ENCODE measurements around the gene C10orf143.
"Not testable (repeated sequence)": the region's sequence is repeated elsewhere in the genome, so short reads cannot be mapped to it uniquely, and the experiment has no call there.

Gene C10orf143

GRCh38 chr10:130108146-130108545 is 2.5 kb downstream of the C10orf143 start:
- H3K27me3 ChIP-seq (ENCODE audit: control insufficient read depth, insufficient read depth, low read length); H3K4me3 ChIP-seq (ENCODE audit: low read length); H3K36me3 ChIP-seq (ENCODE audit: control insufficient read depth, insufficient read depth, low read length); H3K9ac ChIP-seq (ENCODE audit: low read length); H3K27ac ChIP-seq (ENCODE audit: low read depth, low read length): not testable (repeated sequence)
- H3K4me1 ChIP-seq (ENCODE audit: control insufficient read depth, insufficient read depth, low read length): peaks cover 12% of the 10 kb centered on the region

- H3K27me3 ChIP-seq (ENCODE audit: control insufficient read depth, insufficient read depth, low read length): no peaks in the 10 kb centered on the region
Measured at GRCh38 chr10:130105724-130106123, 4.9 kb downstream of the C10orf143 start.

GRCh38 chr10:130099344-130099743 is 11.3 kb downstream of the C10orf143 start:
- H3K4me1 ChIP-seq (ENCODE audit: control insufficient read depth, insufficient read depth, low read length): no peaks in the 10 kb centered on the region
- no peak overlapping the region for H3K9ac ChIP-seq (ENCODE audit: low read length)
- H3K27ac ChIP-seq (ENCODE audit: low read depth, low read length): no peak overlapping the region

More at GRCh38 chr10:130105724-130106123, 4.9 kb downstream of the C10orf143 start:
- Histone ChIP-seq H3K36me3 (ENCODE audit: control insufficient read depth, insufficient read depth, low read length) (no peaks in the 10 kb centered on the region), H3K9ac (ENCODE audit: low read length) (no peak overlapping the region), H3K4me1 (ENCODE audit: control insufficient read depth, insufficient read depth, low read length) (peaks cover 12% of the 10 kb centered on the region), H3K27ac (ENCODE audit: low read depth, low read length) (no peak overlapping the region), H3K4me3 (ENCODE audit: low read length) (no peak overlapping the region)

DNA sequence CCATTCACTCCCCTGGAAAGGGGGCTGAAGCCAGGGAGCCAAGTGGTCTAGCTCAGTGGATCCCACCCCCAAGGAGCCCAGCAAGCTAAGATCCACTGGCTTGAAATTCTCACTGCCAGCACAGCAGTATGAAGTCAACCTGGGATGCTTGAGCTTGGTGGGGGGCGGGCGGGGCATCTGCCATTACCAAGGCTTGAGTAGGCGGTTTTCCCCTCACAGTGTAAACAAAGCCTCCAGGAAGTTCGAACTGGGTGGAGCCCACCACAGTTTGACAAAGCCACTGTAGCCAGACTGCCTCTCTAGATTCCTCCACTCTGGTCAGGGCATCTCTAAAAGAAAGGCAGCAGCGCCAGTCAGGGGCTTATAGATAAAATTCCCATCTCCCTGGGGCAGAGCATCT is 20.1 kb downstream of the C10orf143 start:
- H3K27me3 ChIP-seq (ENCODE audit: control insufficient read depth, insufficient read depth, low read length); H3K9ac ChIP-seq (ENCODE audit: low read length); H3K27ac ChIP-seq (ENCODE audit: low read depth, low read length); H3K4me3 ChIP-seq (ENCODE audit: low read length); H3K4me1 ChIP-seq (ENCODE audit: control insufficient read depth, insufficient read depth, low read length); H3K36me3 ChIP-seq (ENCODE audit: control insufficient read depth, insufficient read depth, low read length): not testable (repeated sequence)

More at GRCh38 chr10:130099344-130099743, 11.3 kb downstream of the C10orf143 start:
- H3K4me3 ChIP-seq (ENCODE audit: low read length): no peak overlapping the region
- no peaks in the 10 kb centered on the region for H3K36me3 ChIP-seq (ENCODE audit: control insufficient read depth, insufficient read depth, low read length)
- H3K27me3 ChIP-seq (ENCODE audit: control insufficient read depth, insufficient read depth, low read length): no peaks in the 10 kb centered on the region

DNA sequence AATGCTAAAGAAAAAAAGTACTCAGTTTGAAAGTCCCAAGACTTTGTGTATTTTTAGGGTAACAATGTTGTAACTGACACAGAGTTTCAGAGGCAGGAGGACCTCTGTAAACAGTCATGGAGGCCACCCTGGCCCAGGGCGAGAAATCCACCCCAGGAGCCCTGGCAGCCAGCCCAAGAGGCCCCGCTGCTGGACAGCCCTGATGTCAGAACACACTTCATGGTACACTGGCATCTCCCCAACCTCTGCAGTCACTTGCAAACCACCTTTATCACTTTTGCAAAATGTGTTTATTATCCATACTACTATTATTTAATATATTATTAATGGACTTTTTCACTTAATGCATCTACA is 30.2 kb downstream of the C10orf143 start:
- H3K4me1 ChIP-seq (ENCODE audit: control insufficient read depth, insufficient read depth, low read length): no peaks in the 10 kb centered on the region
- no peak overlapping the region for H3K27ac ChIP-seq (ENCODE audit: low read depth, low read length)
- H3K27me3 ChIP-seq (ENCODE audit: control insufficient read depth, insufficient read depth, low read length): no peaks in the 10 kb centered on the region
- H3K4me3 ChIP-seq (ENCODE audit: low read length): no peak overlapping the region
- H3K36me3 ChIP-seq (ENCODE audit: control insufficient read depth, insufficient read depth, low read length): no peaks in the 10 kb centered on the region
- H3K9ac ChIP-seq (ENCODE audit: low read length): no peak overlapping the region

DNA sequence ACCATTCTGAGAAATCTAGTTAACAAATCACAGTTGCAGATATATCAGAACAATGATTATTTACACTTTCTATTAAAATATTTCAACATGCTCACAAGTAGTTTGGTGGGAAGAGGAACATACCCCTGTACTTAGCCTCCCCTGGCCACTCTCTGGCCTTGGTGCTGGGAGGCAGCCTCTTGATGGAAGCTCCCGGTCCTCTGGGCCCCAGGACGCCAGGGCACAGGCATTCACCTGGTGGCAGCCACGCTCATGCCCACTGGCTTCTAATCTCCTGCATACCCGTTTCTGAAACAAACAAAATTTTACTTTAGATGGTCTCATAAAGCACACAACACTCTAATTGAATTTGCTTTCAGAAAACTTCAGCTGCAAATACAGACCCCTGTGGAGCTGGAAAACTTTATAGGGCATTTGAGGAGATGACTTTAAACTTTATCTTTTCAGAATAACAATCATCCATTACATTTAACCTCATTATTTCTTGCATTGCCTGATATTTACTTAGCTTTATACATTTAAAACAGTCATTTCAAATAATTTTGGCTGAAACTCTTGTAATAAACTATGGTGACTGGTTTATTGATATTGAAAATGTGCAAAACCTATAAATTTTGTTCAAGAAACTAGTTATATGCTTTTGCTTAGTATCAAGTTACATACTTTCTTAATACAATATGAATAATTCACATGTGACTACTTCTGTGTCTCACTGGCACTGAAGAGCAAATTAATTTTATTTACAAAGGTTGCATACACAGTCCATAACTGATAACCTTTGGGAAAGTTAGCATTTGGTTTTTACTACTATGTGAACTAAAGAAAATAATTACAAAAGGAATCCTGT is 30.8 kb downstream of the C10orf143 start:
- no peak overlapping the region for H3K4me3 ChIP-seq (ENCODE audit: low read length)
- no peak overlapping the region for H3K9ac ChIP-seq (ENCODE audit: low read length)
- no peaks in the 10 kb centered on the region for H3K4me1 ChIP-seq (ENCODE audit: control insufficient read depth, insufficient read depth, low read length)
- H3K36me3 ChIP-seq (ENCODE audit: control insufficient read depth, insufficient read depth, low read length): no peaks in the 10 kb centered on the region
- H3K27me3 ChIP-seq (ENCODE audit: control insufficient read depth, insufficient read depth, low read length): no peaks in the 10 kb centered on the region
- no peak overlapping the region for H3K27ac ChIP-seq (ENCODE audit: low read depth, low read length)

GRCh38 chr10:130078120-130078519 is 32.5 kb downstream of the C10orf143 start:
- Histone ChIP-seq H3K27ac (ENCODE audit: low read depth, low read length) (no peak overlapping the region), H3K9ac (ENCODE audit: low read length) (no peak overlapping the region), H3K4me3 (ENCODE audit: low read length) (no peak overlapping the region), H3K4me1 (ENCODE audit: control insufficient read depth, insufficient read depth, low read length) (no peaks in the 10 kb centered on the region), H3K36me3 (ENCODE audit: control insufficient read depth, insufficient read depth, low read length) (no peaks in the 10 kb centered on the region), H3K27me3 (ENCODE audit: control insufficient read depth, insufficient read depth, low read length) (no peaks in the 10 kb centered on the region)

DNA sequence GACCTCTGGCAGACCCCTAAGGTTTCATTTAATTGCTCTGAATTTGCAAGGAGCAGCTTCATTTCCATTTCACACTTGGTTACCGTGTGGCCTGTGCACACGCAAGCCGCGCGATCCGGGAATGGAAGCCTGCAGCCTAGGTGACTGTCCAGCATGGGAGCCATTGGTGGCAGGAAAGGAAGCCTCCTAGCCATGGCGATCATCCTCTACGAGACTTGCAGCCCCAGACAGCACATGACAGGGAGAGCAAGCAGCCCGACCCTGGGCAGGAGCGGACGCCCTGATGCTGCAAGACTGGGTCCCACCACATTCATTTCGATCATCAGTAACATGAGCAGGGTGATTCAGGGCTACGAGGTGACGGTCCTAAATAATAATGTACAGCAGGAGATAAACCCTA is 33.9 kb downstream of the C10orf143 start:
- no peak overlapping the region for H3K4me3 ChIP-seq (ENCODE audit: low read length)
- no peaks in the 10 kb centered on the region for H3K27me3 ChIP-seq (ENCODE audit: control insufficient read depth, insufficient read depth, low read length)
- H3K36me3 ChIP-seq (ENCODE audit: control insufficient read depth, insufficient read depth, low read length): no peaks in the 10 kb centered on the region
- no peaks in the 10 kb centered on the region for H3K4me1 ChIP-seq (ENCODE audit: control insufficient read depth, insufficient read depth, low read length)
- no peak overlapping the region for H3K27ac ChIP-seq (ENCODE audit: low read depth, low read length)
- no peak overlapping the region for H3K9ac ChIP-seq (ENCODE audit: low read length)

DNA sequence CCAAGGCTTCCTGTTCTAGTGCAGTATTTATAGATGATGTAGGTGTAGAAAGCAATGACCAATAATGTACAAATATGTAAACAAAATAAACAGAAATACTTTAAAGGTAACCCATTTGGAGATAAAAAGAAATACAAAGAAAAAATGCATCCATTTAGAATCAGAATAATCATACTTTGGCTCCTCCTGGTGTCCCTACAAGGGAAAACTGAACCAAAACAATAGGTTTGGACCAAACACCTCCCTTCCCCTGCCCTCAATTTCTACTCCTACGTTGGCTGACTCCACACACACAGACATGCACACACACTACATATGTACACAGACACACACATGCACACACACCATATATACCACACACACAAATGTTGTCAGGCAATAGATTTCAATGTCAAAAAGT is 36.0 kb downstream of the C10orf143 start:
- Histone ChIP-seq H3K27me3 (ENCODE audit: control insufficient read depth, insufficient read depth, low read length) (no peaks in the 10 kb centered on the region), H3K9ac (ENCODE audit: low read length) (no peak overlapping the region), H3K4me3 (ENCODE audit: low read length) (no peak overlapping the region), H3K4me1 (ENCODE audit: control insufficient read depth, insufficient read depth, low read length) (no peaks in the 10 kb centered on the region), H3K36me3 (ENCODE audit: control insufficient read depth, insufficient read depth, low read length) (no peaks in the 10 kb centered on the region), H3K27ac (ENCODE audit: low read depth, low read length) (no peak overlapping the region)

- Histone ChIP-seq H3K36me3 (ENCODE audit: control insufficient read depth, insufficient read depth, low read length) (no peaks in the 10 kb centered on the region), H3K27ac (ENCODE audit: low read depth, low read length) (no peak overlapping the region), H3K4me1 (ENCODE audit: control insufficient read depth, insufficient read depth, low read length) (no peaks in the 10 kb centered on the region), H3K27me3 (ENCODE audit: control insufficient read depth, insufficient read depth, low read length) (no peaks in the 10 kb centered on the region), H3K4me3 (ENCODE audit: low read length) (no peak overlapping the region), H3K9ac (ENCODE audit: low read length) (no peak overlapping the region)
Measured at GRCh38 chr10:130073912-130074311, 36.7 kb downstream of the C10orf143 start.

GRCh38 chr10:130072247-130072646 is 38.4 kb downstream of the C10orf143 start:
- Histone ChIP-seq H3K36me3 (ENCODE audit: control insufficient read depth, insufficient read depth, low read length) (peaks cover 3% of the 10 kb centered on the region), H3K27ac (ENCODE audit: low read depth, low read length) (no peak overlapping the region), H3K27me3 (ENCODE audit: control insufficient read depth, insufficient read depth, low read length) (no peaks in the 10 kb centered on the region), H3K9ac (ENCODE audit: low read length) (no peak overlapping the region), H3K4me1 (ENCODE audit: control insufficient read depth, insufficient read depth, low read length) (no peaks in the 10 kb centered on the region), H3K4me3 (ENCODE audit: low read length) (no peak overlapping the region)

GRCh38 chr10:130067893-130068292 is 42.7 kb downstream of the C10orf143 start:
- Histone ChIP-seq H3K4me3 (ENCODE audit: low read length) (no peak overlapping the region), H3K9ac (ENCODE audit: low read length) (no peak overlapping the region), H3K27me3 (ENCODE audit: control insufficient read depth, insufficient read depth, low read length) (no peaks in the 10 kb centered on the region), H3K36me3 (ENCODE audit: control insufficient read depth, insufficient read depth, low read length) (peaks cover 3% of the 10 kb centered on the region), H3K4me1 (ENCODE audit: control insufficient read depth, insufficient read depth, low read length) (no peaks in the 10 kb centered on the region), H3K27ac (ENCODE audit: low read depth, low read length) (no peak overlapping the region)

DNA sequence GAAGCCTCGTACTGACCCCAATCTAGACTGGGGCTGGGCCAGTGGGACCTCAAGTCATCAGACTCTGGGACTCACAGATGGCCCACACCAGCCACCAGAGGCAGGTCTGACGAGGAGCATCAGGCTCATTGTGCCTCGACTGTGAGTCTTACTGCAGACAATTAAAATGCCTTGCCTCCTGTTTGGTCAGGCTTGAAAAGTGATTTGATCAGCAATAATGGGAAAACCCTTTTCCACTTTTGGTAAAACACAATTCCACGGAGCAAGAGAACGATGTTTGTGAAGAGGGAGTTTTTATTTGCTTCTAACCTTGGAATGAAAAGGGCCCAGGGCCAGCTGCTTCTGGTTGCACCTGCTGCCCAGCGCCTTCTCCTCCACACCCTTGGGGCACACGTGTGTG is 43.9 kb downstream of the C10orf143 start:
- Histone ChIP-seq H3K4me3 (ENCODE audit: low read length) (no peak overlapping the region), H3K27me3 (ENCODE audit: control insufficient read depth, insufficient read depth, low read length) (no peaks in the 10 kb centered on the region), H3K27ac (ENCODE audit: low read depth, low read length) (no peak overlapping the region), H3K36me3 (ENCODE audit: control insufficient read depth, insufficient read depth, low read length) (peaks cover 3% of the 10 kb centered on the region), H3K9ac (ENCODE audit: low read length) (no peak overlapping the region), H3K4me1 (ENCODE audit: control insufficient read depth, insufficient read depth, low read length) (no peaks in the 10 kb centered on the region)
